HG03108 (cell line): ENCODE data around the gene CD3G.
"Not testable (repeated sequence)": the region's sequence is repeated elsewhere in the genome, so short reads cannot be mapped to it uniquely, and the experiment has no call there.

ENCODE experiments used
- ATAC-seq: cut with Tn5 transposase; IDR thresholded peaks from one replicate; pipeline ENCODE4 v1.9.1; 2021; ENCODE audit warnings: moderate library complexity; ENCODE audit not compliant: unreplicated experiment

The CD3G gene

DNA sequence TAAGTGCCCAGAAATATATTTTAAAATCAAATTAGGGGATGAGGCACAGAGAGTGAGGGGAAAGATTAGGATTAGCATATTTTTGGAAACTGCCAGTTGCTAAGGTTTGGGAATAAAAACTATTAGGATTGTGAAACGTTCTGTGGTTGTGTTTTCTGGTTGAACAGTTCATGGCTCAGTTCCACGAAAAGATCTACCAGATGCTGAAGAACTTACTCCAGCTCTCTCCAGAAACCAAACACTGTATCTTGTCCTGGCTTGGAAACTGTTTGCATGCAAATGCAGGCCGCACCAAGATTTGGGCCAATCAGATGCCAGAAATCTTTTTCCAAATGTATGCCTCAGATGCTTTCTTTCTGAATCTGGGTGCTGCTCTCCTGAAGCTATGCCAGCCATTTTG, 30.6 kb downstream of the CD3G start:
- ATAC-seq = no peak

DNA sequence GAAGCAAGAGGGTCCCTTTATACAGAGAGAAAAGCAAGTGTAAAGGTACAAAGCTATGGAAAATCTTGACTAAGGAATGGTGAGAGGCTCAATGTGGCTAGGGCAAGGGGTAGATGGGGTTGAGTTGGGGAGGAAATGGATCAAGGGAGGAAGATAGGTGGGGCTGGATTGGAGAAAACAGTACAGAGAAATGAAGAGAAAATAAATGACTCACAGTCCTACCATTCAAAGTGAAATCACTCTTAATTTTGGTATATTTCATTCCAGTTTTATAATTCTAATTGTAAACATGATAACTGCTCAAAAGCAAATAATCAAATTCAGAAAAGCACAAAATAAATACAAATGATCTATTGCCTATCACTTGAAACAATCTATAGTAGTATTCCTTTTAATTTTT, 31.8 kb downstream of the CD3G start:
- no peak for ATAC-seq

DNA sequence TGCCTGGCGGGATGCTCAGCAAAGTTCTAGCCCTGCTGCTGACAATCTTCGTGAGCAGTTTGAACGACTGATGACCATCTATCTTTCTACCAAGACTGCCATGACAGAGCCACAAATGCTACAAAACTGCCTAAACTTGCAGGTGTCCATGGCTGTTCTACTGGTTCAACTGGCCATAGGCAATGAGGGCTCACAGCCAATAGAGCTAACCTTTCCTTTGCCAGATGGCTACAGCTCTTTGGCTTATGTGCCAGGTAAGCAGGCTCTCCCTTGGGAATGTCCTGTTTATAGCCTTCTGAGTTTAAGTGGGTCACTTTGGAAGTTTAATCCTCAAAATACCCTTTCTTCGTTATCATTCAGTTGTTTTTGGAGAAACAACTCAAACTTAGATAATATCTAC, 35.4 kb downstream of the CD3G start:
- ATAC-seq = no peak

DNA sequence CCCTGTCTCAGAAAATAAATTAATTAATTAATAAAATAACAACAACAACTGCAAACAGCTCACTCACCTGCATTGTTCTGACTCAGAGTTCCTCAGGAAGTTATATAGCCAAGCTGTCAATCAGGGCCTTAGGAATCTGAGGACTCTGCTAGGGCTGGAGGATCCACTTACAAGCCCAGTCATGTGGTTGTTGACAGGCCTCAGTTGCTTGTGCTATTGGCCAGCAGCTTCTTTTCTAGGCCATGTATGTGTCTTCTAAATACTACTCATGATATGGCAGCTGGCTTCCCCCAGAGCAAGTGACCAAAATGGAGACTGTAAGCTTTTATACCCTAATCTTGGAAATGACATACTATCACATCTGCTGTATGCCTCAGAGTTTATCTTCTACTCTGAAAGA, 36.4 kb downstream of the CD3G start:
- ATAC-seq = no peak

DNA sequence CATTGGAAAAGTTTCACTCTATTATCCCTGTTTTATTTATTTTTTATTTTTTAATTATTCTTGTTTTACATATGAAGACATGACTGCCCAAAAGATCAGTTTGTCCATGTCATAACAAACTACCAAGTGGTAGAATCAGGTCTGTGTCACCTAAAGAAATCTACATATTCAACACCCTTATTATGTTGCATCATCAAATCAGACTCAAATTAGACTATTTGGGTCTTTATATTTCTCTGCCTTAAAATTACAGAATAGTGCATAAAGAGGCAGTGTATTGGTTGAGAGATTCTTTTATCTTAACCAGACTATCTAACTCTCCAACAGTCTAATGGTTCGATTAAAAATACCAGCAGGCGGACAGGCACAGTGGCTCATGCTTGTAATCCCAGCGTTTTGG, 38.8 kb downstream of the CD3G start:
- ATAC-seq = no peak

DNA sequence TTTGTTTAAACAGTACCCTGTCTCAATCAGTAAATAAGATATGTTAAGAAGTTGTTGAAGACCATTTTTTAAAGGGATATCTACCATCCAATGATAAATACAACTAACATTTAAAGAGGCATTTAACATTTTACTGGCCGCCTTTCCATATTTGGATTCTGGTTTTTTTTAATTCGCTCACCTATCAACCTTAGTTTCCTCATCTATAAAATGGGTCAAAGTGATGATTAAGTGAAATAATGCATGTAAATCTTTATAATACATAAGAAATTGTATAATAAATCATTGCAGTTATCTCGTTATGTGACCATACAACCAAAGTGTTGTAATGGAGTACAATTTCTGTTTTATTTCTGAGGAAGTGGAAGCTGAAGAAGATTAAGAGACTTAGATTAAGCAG, 39.5 kb downstream of the CD3G start:
- no peak for ATAC-seq

DNA sequence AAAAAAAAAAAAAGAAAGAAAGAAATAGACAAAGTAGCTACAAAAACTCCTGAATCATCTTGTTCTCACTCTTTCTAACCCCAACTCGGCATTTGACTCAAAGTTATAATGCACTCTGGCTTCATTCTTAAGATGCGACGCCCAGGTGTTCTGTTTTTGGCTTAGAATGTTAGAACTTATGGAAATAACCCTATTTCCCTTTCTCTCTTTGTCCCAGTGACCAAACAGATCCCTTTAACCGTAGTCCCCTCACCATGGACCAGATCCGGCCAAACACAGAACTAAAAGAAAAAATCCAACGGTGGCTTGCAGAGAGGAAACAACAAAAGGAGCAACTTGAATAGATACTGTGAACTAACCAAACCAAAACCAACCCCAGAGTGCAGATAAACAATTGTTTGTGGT, 52.0 kb downstream of the CD3G start:
- no peak for ATAC-seq

DNA sequence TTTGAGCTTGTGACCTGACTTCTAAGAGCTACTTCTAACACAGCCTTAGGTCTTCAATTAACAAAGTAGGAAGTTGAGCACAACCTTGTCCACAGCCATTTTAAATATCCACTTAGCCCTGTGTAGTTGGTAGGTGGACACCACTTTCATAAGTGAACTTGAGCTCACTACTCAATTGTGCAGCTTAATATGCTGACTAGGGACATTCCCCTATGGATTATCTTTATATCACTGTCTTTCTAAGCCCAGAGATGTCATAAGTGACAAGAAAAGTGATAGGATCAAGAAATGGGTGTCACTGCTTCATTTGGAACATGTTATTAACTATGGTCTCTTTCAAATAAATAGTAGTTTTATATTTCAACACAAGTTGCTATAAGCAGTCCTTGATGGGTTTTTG, 53.3 kb downstream of the CD3G start:
- no peak for ATAC-seq

DNA sequence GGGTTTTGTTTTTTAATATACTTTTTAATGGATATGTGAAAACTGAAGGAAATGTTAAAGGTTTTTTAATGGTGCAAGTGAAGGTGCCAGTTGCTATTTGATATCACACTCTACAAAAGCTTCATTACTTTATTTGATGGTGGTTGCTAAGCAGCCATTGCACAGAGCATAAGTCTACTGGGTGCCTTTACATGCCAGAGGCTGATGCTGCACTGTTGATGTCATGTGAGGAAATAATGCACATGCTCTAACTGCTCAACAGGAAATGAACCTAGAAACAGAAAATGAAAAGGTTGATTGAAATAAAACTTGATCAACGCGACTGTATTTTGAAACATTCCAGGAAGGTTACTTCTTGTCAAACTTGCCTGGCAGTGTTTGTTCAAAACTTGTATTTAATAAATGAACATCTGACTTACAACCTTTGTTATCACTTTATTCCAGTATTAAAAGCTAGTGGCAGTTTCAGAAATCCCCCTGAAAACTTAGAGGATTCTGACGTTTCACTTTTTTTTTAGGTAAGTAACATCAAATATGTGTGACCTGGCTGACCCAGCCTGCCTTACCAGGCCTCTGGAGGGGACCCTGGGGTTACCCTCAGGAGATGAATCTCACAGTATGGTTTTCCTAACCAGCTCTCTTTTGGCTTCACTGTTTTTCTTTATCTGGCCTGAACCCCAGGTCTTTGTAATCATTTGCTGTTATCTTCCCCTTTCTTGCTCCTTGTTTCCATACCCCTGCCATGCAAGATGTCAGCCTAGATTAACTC, 54.8 kb downstream of the CD3G start:
- no peak for ATAC-seq

DNA sequence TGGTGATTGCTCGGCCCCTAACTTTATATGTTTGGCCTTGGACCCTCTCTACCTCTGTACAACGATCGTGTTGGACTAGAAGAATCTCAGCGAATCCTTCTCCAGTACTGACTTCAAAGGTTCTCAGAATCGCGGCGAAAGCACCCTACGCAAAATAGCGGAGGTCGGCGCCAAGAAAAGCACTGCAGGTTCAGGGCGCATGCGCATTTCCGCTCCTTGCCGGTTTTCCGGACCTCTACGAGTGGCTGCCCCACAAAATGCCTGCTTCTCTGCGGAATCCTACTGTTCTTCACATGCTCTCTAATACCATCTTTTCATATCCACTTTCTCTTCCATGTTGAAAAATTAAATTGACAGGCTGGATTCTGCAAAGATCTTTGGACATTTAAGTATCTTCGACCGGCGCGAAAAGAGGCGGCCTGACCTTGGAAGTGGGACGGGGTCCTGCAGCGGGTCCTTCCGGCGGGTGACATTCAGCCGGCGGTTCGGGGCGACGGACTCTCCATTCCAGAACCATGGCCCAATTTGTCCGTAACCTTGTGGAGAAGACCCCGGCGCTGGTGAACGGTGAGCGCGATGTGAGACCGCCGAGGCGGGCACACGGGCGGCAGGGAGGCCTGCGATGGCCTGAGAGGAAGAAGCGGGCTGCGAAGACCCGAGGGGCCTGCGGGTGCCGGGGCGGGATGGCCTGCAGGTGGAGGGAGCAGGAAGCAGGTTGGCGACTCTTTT, 57.2 kb downstream of the CD3G start, which contains the start of gene ATP5MG:
ATP5MG (plus strand) TSS at position 456 of the 729 bp plus-strand sequence; CDS start at position 516, 60 bp downstream.
- ATAC-seq = peak; percentile 53

DNA sequence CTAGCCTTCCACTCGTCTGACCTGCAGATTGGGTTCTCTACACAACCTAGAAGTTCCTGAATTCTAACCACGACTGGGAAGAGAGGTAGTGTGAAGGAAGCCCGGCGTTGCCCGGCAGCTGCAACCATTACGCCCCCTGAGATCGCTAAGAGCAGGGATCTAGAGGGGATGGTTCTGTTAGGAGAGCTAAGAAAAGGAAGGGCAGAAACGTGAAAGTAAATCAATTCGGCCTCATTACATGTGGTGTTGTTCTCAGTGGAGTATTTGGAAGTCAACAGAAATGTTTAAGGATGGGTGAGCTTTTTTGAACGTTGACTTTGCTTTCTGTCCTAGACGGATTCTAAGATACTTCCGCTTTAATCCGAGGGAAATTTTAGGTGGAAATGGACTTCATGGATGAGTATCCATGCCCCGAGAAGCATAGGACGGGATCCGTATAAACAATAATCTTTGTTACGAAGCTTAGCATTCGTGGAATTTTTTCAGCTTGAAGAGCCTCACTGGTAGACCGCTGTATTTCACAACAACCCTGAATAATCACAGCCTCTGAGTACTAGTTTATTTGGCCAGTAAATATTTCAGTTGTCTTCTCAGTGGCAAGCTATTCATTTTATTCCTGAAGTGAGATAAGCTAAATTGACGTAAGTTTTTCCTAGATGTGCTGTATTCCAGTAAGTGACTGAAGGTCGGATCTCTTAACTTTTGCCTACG, 57.9 kb downstream of the CD3G start:
- ATAC-seq = peak; percentile 3

DNA sequence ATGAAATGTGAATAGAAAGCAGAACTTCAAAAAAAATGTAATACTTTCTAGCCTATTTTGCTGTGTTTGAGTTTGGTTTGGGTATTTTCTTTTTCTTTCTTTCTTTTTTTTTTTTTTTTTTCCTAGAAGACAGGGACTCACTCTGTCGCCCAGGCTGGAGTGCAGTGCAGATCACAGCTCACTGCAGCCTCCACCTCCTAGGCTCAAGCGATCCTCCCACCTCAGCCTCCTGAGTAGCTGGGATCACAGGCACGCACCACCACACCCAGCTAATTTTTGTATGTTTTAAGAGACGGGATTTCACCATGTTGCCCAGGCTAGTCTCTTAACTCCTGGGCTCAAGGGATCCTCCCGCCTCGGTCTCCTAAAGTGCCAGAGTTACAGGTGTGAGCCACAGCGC, 58.5 kb downstream of the CD3G start:
- not testable (repeated sequence) for ATAC-seq
